ENCODE data around the gene TBL1XR1.

DNA sequence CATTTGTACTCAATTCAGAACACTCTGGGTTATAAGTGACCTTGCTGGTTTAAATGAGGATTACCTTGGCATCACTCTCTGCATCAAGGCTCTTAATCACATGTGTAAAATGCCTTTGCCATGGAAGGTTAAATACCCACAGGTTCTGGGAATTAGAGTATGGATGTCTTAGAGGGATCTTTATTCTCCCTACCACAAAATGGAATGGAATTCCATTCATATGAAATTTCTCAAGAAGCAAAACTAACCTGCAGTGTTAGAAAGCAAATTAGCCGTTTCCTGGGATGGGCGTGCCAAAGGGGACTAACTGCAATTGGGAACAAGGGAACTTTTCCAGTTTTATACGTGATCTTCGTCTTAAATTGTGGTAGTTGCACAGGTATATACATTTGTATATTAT, 39.8 kb downstream of the TBL1XR1 start:
- TF ChIP-seq, protein P1, sequence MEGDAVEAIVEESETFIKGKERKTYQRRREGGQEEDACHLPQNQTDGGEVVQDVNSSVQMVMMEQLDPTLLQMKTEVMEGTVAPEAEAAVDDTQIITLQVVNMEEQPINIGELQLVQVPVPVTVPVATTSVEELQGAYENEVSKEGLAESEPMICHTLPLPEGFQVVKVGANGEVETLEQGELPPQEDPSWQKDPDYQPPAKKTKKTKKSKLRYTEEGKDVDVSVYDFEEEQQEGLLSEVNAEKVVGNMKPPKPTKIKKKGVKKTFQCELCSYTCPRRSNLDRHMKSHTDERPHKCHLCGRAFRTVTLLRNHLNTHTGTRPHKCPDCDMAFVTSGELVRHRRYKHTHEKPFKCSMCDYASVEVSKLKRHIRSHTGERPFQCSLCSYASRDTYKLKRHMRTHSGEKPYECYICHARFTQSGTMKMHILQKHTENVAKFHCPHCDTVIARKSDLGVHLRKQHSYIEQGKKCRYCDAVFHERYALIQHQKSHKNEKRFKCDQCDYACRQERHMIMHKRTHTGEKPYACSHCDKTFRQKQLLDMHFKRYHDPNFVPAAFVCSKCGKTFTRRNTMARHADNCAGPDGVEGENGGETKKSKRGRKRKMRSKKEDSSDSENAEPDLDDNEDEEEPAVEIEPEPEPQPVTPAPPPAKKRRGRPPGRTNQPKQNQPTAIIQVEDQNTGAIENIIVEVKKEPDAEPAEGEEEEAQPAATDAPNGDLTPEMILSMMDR (IDR thresholded peaks at IDR 0.05): no peak
- no peak for TF ChIP-seq POLR2A (IDR thresholded peaks at IDR 0.05)

Data from prostate gland (tissue), 2 donors.